Measurements from ENCODE around the gene IGSF21. TPM values are rescaled to one million over a fixed set of nuclear protein-coding genes. Genes with fewer than 3 reads are reported as not detected.

Gene IGSF21
- total RNA-seq, 1 donor from 2014 or later, result 0.35 TPM

DNA sequence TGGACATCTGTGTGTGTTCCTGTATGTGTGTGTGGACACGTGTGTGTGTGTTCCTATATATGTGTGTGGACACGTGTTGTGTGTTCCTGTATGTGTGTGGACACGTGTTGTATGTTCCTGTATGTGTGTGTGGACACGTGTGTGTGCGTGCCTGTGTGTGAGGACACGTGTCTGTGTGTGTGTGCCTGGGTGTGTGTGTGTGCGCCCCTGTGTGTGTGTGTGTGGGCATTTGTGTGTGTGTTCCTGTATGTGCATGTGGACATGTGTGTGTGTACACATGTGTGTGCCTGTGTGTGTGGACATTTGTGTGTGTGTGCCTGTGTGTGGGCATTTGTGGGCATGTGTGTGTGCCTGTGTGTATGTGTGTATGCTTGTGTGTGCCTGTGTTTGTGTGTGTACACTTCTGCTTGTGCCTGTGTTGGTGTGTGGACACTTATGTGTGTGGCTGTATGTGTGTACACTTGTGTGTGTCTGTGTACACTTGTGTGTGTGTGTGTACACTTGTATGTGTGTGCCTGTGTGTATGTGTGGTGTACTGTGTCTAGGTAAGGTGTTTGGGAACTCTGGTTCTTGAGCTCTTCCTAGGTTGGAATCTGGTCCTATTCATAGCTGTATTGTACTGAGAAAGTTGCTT, 3.7 kb upstream of the IGSF21 start:
- no peaks in the 10 kb centered on the region for H3K9me3 Mint-ChIP-seq
- H3K4me1 Mint-ChIP-seq, result peaks cover 8% of the 10 kb centered on the region
- no peak overlapping the region for H3K4me3 Mint-ChIP-seq
- H3K27ac Mint-ChIP-seq (ENCODE audit: unreplicated experiment), result no peak overlapping the region
- TF ChIP-seq, protein P1, sequence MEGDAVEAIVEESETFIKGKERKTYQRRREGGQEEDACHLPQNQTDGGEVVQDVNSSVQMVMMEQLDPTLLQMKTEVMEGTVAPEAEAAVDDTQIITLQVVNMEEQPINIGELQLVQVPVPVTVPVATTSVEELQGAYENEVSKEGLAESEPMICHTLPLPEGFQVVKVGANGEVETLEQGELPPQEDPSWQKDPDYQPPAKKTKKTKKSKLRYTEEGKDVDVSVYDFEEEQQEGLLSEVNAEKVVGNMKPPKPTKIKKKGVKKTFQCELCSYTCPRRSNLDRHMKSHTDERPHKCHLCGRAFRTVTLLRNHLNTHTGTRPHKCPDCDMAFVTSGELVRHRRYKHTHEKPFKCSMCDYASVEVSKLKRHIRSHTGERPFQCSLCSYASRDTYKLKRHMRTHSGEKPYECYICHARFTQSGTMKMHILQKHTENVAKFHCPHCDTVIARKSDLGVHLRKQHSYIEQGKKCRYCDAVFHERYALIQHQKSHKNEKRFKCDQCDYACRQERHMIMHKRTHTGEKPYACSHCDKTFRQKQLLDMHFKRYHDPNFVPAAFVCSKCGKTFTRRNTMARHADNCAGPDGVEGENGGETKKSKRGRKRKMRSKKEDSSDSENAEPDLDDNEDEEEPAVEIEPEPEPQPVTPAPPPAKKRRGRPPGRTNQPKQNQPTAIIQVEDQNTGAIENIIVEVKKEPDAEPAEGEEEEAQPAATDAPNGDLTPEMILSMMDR (conservative IDR thresholded peaks at IDR 0.05), result no peak
- peaks cover 95% of the 10 kb centered on the region for H3K27me3 Mint-ChIP-seq (ENCODE audit: low read depth)
- no peak for DNase-seq (ENCODE audit: low read depth, low spot score)
- H3K36me3 Mint-ChIP-seq (ENCODE audit: low read depth), result no peaks in the 10 kb centered on the region

DNA sequence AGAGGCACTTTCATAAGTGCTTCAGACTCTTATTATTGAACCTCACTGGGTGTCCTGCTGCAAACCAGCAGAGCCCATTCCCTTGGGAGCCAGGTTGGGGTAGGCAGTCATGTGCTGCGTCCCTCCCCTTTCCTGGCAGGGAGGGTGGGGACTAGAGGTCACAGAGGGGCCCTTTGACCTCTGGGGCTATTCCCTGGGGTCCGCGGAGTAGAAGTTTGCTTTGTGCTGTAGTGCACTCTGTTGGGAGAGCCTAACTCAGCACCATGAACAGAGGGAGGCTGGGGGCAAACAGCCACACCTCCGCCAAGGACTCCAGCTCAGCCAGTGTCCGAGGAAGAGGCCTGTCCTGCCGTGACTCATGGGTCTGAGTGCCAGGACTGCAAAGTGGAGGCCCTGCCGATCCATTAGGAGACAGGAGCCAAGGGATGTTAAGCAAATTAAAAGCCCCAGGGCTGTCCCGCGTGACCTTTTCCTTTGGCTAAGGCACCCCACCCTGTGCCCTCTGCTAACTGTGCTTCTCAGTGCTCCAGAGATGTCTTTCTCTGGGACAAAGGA, 3.0 kb upstream of the IGSF21 start:
- peaks cover 8% of the 10 kb centered on the region for H3K4me1 Mint-ChIP-seq
- no peaks in the 10 kb centered on the region for H3K36me3 Mint-ChIP-seq (ENCODE audit: low read depth)
- no peak overlapping the region for H3K27ac Mint-ChIP-seq (ENCODE audit: unreplicated experiment)
- no peak for DNase-seq (ENCODE audit: low read depth, low spot score)
- peaks cover 95% of the 10 kb centered on the region for H3K27me3 Mint-ChIP-seq (ENCODE audit: low read depth)
- no peak overlapping the region for H3K4me3 Mint-ChIP-seq
- no peaks in the 10 kb centered on the region for H3K9me3 Mint-ChIP-seq
- TF ChIP-seq, protein P1 (conservative IDR thresholded peaks at IDR 0.05), result no peak

DNA sequence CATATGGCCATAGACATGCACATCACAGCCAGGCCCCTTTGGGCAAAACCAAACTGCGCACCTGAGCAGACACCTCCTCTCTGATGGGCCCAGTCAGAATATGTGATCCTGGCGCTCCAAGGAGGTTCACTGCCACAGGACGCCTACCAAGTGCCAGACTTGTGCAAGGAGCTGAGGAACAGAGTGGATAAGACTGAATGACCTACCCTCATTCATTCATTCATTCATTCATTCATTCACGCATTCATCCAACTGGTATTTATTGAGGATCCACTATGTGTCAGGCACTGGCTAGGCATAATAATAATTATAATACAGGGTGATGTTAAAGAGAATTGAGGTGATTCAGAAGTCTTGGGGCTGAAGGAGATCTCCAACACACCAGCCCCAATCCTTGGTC, 2.4 kb upstream of the IGSF21 start:
- peaks cover 95% of the 10 kb centered on the region for H3K27me3 Mint-ChIP-seq (ENCODE audit: low read depth)
- no peak overlapping the region for H3K4me3 Mint-ChIP-seq
- H3K9me3 Mint-ChIP-seq, result no peaks in the 10 kb centered on the region
- H3K4me1 Mint-ChIP-seq, result peaks cover 8% of the 10 kb centered on the region
- no peak overlapping the region for H3K27ac Mint-ChIP-seq (ENCODE audit: unreplicated experiment)
- TF ChIP-seq, protein P1 (conservative IDR thresholded peaks at IDR 0.05), result no peak
- H3K36me3 Mint-ChIP-seq (ENCODE audit: low read depth), result no peaks in the 10 kb centered on the region
- no peak for DNase-seq (ENCODE audit: low read depth, low spot score)

DNA sequence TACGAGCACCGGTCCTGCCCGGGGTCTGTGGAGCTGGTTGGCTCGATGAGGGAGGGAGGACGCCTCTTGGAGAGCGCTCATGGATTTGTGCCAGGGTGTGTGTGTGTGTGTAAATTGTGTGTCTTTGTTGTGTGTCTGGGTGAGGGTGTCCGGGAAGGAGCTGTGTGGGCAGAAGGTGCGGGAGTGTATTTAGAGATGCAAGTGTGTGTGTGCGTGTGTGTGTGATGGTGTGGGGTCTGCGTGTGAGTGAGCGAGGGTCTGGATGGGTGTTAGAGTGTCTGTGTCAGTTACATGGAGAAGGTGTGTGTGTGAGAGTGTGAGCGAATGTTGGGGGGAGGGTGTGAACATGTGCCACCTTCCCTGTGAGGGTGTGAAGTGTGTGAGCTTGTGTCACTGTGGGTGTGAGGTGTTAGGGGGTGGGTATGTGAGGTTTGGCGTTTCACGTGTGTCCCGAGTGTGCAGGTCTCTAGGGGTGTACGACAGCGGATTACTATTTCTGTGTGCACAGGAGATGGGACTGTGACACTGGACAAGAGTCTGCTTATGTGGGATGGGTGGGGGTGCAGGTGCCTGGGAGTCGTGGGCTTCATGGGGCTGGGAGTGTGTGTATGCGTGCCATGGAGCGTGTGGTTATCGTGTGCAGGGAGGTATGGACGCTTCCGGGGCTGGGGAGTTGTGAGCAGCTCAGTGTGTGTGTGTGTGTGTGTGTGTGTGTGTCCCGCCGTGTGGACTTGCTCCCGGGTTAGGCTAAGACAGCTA, 880 bp downstream of the IGSF21 start:
- Mint-ChIP-seq H3K27ac (ENCODE audit: unreplicated experiment) (no peak overlapping the region), H3K4me1 (peaks cover 8% of the 10 kb centered on the region), H3K4me3 (peak overlapping the region; percentile 52), H3K27me3 (ENCODE audit: low read depth) (peaks cover 97% of the 10 kb centered on the region), H3K9me3 (no peaks in the 10 kb centered on the region), H3K36me3 (ENCODE audit: low read depth) (no peaks in the 10 kb centered on the region)
- no peak for DNase-seq (ENCODE audit: low read depth, low spot score)
- TF ChIP-seq, protein P1 (conservative IDR thresholded peaks at IDR 0.05), result no peak

DNA sequence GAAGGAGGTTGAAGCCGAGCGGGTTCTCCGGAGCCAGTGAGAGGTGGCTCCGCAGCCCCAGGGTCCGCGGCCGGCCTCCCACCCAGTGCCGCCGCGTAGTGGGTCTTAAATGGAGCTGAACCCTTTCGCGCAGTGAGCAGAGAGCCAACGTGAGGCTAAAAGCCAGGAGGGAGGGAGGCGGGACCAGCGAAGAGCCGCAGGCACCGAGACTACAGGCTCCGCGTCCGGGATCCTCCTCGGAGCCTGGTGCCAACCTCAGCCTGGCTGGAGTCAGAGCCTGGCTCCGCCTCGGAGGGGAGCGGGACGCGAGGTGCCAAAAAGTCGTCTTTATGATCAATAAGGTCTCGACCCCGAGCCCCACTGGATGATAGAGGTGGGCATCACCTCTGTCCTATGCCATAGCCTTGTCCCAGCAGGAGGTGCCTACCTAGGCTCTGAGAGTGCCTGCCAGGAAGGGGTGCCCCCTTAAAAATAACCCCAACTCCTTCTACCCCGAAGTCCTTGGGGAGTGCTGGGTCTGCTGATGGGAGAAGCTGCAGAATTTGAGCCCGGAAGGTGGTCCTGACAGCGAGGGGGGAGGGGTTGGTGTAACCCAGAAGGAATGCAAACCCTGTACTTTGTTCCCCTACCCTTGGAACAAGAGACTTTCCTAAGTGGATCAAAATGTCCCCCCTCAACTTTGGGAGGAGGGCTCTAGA, 1.6 kb downstream of the IGSF21 start:
- Mint-ChIP-seq H3K4me3 (no peak overlapping the region), H3K27me3 (ENCODE audit: low read depth) (peaks cover 97% of the 10 kb centered on the region), H3K36me3 (ENCODE audit: low read depth) (no peaks in the 10 kb centered on the region), H3K27ac (ENCODE audit: unreplicated experiment) (no peak overlapping the region), H3K9me3 (no peaks in the 10 kb centered on the region), H3K4me1 (peaks cover 8% of the 10 kb centered on the region)
- no peak for DNase-seq (ENCODE audit: low read depth, low spot score)
- TF ChIP-seq, protein P1 (conservative IDR thresholded peaks at IDR 0.05), result no peak
